ENCODE measurements around the gene NOXO1.

The NOXO1 gene

DNA sequence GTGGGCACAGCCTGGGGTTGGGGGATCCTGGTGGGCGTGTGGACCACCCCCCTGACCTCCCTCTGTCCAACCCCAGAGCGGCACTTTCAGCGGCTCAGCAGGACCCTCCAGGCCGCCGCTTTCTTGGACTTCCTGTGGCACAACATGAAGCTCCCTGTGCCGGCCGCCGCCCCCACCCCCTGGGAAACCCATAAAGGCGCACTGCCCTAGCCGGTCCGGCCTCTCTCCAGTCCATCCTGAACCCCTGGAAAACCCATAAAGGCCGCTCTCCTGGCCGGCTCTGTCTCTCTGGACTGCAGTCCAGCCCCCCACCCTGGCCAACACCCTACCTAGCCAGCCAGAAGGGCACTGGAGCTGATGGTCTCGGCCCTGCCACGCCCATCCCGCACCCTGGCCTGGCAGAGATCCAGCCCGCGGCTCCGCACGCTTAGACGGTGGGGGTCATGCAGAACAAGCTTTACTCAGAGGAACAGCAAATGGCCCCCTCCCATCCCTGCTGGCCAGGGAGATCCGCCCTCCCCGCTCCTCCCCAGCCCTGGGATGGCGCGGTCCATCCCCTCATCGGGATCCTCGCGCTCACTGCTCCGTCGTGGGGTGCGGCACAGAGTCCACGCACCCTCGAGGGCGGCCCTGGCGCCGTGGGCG, 2.7 kb downstream of the NOXO1 start:
- H3K4me3 ChIP-seq (ENCODE audit: low read depth, low read length) = no peak overlapping the region
- TF ChIP-seq CTCF (IDR thresholded peaks at IDR 0.05; ENCODE audit: low read depth, low read length) (no peak), MAX (IDR thresholded peaks at IDR 0.05; ENCODE audit: low read depth, low read length) (no peak), MYC (IDR thresholded peaks at IDR 0.05; ENCODE audit: low read depth, low read length) (no peak), POLR2A (IDR thresholded peaks at IDR 0.05; ENCODE audit: extremely low read depth, insufficient read length) (no peak)
- no peak for DNase-seq (ENCODE audit: low read depth)

DNA sequence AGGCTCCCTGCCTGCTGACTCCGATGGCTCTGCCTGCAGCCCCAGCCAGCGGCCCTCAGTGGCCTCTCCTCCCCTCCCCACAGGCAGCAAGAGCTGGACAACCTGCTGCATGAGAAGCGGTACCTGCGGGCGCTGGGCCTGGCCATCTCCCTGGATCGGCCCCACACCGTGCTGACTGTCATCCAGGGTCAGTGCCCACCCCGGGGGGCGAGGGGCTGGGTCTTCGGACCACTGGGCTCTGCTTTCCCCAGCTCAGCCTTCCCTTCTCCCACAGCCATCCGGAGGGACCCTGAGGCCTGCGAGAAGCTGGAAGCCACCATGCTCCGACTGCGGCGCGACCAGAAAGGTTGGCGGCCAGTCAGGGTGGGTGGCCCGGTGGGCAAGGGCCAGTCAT, 3.4 kb downstream of the NOXO1 start:
- H3K4me3 ChIP-seq (ENCODE audit: low read depth, low read length) = no peak overlapping the region
- TF ChIP-seq POLR2A (IDR thresholded peaks at IDR 0.05; ENCODE audit: extremely low read depth, insufficient read length) = no peak
- no peak for TF ChIP-seq MAX (IDR thresholded peaks at IDR 0.05; ENCODE audit: low read depth, low read length)
- TF ChIP-seq CTCF (IDR thresholded peaks at IDR 0.05; ENCODE audit: low read depth, low read length) = no peak
- TF ChIP-seq MYC (IDR thresholded peaks at IDR 0.05; ENCODE audit: low read depth, low read length) = no peak
- no peak for DNase-seq (ENCODE audit: low read depth)

GRCh38 chr16:1976951-1977874, 4.1 kb downstream of the NOXO1 start:
- TF ChIP-seq MAX (IDR thresholded peaks at IDR 0.05; ENCODE audit: low read depth, low read length) (no peak), CTCF (IDR thresholded peaks at IDR 0.05; ENCODE audit: low read depth, low read length) (no peak), POLR2A (IDR thresholded peaks at IDR 0.05; ENCODE audit: extremely low read depth, insufficient read length) (no peak), MYC (IDR thresholded peaks at IDR 0.05; ENCODE audit: low read depth, low read length) (no peak)
- no peak for DNase-seq (ENCODE audit: low read depth)
- no peak overlapping the region for H3K4me3 ChIP-seq (ENCODE audit: low read depth, low read length)

DNA sequence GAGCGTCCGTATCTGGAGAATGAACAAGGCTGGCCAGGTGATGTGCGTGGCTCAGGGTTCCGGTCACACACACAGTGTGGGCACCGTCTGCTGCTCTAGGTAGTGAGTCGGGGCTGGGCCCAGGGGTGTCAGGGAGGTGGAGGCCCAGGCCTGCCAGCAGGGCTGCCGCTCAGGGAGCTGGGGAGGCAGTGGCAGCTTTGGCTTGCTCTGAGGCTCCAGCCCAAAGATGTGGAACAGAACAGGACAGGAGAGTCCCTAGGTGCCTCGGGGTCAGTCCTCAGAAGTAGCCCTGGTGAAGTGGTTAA, 5.1 kb downstream of the NOXO1 start:
- TF ChIP-seq MYC (IDR thresholded peaks at IDR 0.05; ENCODE audit: low read depth, low read length) = no peak
- TF ChIP-seq CTCF (IDR thresholded peaks at IDR 0.05; ENCODE audit: low read depth, low read length) = no peak
- no peak for TF ChIP-seq POLR2A (IDR thresholded peaks at IDR 0.05; ENCODE audit: extremely low read depth, insufficient read length)
- DNase-seq (ENCODE audit: low read depth) = no peak
- H3K4me3 ChIP-seq (ENCODE audit: low read depth, low read length) = no peak overlapping the region

DNA sequence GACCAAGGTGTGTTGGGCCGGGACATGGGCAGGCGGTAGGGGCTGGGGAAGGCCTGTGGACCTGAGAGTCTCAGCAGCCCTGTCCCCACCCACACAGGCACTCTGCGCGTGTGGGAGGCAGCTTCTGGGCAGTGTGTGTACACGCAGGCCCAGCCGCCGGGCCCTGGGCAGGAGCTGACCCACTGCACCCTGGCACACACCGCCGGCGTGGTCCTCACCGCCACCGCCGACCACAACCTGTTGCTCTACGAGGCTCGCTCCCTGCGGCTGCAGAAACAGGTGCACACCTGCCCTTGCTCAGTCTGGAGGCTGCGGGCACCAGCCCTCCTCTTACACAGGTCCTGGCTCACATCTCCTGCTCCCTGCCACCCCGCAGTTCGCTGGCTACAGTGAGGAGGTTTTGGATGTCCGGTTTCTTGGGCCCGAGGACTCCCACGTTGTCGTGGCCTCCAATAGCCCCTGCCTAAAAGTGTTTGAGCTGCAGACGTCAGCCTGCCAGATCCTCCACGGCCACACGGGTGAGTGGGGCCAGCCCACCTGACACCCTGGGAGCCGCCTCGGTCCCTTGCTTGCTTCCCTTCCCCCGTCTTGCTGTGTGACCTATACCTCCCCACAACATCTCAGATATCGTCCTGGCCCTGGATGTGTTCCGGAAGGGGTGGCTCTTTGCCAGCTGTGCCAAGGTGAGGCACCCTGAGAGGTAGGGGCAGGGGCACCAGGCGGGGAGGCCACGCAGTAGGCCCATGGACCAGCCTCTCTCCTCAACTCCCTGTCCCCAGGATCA, 5.6 kb downstream of the NOXO1 start:
- DNase-seq (ENCODE audit: low read depth) = no peak
- TF ChIP-seq MAX (IDR thresholded peaks at IDR 0.05; ENCODE audit: low read depth, low read length) (no peak), MYC (IDR thresholded peaks at IDR 0.05; ENCODE audit: low read depth, low read length) (no peak), CTCF (IDR thresholded peaks at IDR 0.05; ENCODE audit: low read depth, low read length) (no peak), POLR2A (IDR thresholded peaks at IDR 0.05; ENCODE audit: extremely low read depth, insufficient read length) (no peak)
- H3K4me3 ChIP-seq (ENCODE audit: low read depth, low read length) = no peak overlapping the region
